GM19463 (cell line): ENCODE data around the gene SLC29A3.

Experiments used
- ATAC-seq: cut with Tn5 transposase; IDR thresholded peaks from one replicate; pipeline ENCODE4 v1.9.1; 2021; ENCODE audit warnings: mild to moderate bottlenecking, moderate library complexity; ENCODE audit not compliant: unreplicated experiment

SLC29A3 gene

DNA sequence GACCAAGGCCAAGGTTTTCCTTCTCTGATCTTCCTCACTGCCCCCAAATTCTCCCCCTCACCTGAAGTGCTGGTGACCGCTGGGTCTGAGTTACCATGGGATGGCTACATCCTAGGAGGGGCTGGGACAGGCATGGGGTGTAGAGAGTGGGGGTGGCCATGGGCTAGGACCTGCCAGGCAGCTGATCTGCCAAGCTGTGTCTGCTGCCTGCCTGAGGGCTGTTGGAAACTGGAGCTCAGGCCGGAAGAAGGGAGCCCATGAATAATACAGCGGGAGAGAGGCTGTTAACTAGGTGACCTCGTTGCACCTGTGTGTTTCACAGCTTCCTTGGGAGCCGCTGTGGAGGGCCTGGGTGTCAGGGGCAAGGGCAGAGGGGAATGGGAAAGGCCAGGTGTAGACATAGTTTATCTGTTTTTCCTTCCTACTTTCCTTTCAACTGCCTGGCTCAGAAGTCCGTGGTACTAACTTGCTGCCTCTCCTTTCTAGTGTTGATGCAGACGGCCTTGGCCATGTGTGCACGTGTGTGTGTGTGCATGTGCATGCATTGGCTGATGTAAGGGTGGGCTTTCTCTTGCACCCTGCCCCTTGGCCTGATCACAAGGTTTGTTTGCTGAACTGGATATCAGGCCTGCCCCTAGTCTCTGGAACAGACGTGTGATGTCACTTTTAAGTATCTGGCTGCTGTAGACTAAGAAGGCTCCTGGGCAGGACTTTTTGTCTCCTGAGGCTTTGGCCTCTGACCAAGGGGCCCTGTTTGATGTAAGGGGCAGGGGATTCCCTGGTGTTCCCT lies 89.6 kb downstream of the SLC29A3 start:
- no peak for ATAC-seq

DNA sequence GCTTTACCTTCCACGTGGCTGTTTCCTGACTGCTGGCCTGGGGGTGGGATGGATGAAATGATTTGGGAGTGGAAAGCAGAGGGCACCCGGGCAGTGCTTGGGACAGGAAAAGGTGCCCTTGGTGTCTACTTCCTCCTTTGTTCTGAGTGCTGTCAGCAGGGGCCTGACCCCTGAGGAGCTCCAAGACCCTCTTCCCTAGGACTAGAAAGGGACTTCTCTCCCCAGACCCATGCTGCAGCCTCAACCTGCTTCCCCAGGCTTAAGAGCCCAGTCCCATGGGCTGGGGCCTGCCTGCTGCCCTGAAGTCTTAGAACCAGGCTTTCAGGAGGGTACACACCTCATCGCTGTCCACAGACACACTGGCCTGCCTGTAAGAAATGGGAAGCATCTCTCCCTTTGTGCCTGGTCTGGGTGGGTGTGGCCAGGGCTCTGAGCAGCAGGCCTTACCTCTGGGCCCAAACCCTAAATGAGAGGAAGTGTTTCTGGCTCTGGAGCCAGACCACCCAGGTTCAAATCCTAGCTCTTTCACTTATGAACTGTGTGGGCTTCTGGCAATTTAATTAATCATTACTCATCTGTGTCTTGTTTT lies 90.6 kb downstream of the SLC29A3 start:
- ATAC-seq: no peak
